ENCODE results near the gene APBB2.

DNA sequence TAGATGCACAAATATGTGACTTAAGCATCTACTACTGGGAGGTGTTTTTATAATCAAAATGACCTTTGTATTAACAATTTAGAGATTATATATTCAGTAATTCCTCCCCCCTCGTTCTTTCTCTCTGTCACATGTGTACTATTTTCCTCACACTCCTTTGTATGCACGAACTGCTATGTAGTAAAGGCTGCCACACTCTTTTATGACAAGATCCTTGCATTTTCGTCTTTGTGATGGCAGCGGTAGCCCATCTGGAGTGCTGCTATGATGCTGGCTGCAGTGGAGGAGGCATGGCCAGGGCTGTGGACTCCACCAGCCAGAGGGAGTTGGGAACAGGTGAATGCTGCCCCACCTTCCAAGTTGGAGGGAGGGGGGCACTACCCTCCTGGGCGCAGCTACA, 248.3 kb downstream of the APBB2 start:
- TF ChIP-seq CTCF (conservative IDR thresholded peaks at IDR 0.05; ENCODE audit: low read depth in 2 of 2) (no peak), ETS1 (IDR thresholded peaks at IDR 0.05) (no peak), EZH2 (IDR thresholded peaks at IDR 0.05; ENCODE audit: low read depth, unreplicated experiment) (no peak), STAT1 (IDR thresholded peaks at IDR 0.05; ENCODE audit: unreplicated experiment) (no peak), POLR2AphosphoS5 (IDR thresholded peaks at IDR 0.05; ENCODE audit: low read depth) (no peak), JUNB (IDR thresholded peaks at IDR 0.05; ENCODE audit: unreplicated experiment) (no peak), ZNF331 (CRISPR knock-in tag; IDR thresholded peaks at IDR 0.05; ENCODE audit: low read depth) (no peak), EZH2phosphoT487 (IDR thresholded peaks at IDR 0.05; ENCODE audit: unreplicated experiment) (no peak), NANOG (IDR thresholded peaks at IDR 0.05; ENCODE audit: borderline replicate concordance) (no peak), CREB1 (CRISPR knock-in tag; IDR thresholded peaks at IDR 0.05; ENCODE audit: low read depth) (no peak)
- TF ChIP-seq, protein P1, sequence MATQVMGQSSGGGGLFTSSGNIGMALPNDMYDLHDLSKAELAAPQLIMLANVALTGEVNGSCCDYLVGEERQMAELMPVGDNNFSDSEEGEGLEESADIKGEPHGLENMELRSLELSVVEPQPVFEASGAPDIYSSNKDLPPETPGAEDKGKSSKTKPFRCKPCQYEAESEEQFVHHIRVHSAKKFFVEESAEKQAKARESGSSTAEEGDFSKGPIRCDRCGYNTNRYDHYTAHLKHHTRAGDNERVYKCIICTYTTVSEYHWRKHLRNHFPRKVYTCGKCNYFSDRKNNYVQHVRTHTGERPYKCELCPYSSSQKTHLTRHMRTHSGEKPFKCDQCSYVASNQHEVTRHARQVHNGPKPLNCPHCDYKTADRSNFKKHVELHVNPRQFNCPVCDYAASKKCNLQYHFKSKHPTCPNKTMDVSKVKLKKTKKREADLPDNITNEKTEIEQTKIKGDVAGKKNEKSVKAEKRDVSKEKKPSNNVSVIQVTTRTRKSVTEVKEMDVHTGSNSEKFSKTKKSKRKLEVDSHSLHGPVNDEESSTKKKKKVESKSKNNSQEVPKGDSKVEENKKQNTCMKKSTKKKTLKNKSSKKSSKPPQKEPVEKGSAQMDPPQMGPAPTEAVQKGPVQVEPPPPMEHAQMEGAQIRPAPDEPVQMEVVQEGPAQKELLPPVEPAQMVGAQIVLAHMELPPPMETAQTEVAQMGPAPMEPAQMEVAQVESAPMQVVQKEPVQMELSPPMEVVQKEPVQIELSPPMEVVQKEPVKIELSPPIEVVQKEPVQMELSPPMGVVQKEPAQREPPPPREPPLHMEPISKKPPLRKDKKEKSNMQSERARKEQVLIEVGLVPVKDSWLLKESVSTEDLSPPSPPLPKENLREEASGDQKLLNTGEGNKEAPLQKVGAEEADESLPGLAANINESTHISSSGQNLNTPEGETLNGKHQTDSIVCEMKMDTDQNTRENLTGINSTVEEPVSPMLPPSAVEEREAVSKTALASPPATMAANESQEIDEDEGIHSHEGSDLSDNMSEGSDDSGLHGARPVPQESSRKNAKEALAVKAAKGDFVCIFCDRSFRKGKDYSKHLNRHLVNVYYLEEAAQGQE (IDR thresholded peaks at IDR 0.05; ENCODE audit: unreplicated experiment) = no peak
- TF ChIP-seq, protein P2, sequence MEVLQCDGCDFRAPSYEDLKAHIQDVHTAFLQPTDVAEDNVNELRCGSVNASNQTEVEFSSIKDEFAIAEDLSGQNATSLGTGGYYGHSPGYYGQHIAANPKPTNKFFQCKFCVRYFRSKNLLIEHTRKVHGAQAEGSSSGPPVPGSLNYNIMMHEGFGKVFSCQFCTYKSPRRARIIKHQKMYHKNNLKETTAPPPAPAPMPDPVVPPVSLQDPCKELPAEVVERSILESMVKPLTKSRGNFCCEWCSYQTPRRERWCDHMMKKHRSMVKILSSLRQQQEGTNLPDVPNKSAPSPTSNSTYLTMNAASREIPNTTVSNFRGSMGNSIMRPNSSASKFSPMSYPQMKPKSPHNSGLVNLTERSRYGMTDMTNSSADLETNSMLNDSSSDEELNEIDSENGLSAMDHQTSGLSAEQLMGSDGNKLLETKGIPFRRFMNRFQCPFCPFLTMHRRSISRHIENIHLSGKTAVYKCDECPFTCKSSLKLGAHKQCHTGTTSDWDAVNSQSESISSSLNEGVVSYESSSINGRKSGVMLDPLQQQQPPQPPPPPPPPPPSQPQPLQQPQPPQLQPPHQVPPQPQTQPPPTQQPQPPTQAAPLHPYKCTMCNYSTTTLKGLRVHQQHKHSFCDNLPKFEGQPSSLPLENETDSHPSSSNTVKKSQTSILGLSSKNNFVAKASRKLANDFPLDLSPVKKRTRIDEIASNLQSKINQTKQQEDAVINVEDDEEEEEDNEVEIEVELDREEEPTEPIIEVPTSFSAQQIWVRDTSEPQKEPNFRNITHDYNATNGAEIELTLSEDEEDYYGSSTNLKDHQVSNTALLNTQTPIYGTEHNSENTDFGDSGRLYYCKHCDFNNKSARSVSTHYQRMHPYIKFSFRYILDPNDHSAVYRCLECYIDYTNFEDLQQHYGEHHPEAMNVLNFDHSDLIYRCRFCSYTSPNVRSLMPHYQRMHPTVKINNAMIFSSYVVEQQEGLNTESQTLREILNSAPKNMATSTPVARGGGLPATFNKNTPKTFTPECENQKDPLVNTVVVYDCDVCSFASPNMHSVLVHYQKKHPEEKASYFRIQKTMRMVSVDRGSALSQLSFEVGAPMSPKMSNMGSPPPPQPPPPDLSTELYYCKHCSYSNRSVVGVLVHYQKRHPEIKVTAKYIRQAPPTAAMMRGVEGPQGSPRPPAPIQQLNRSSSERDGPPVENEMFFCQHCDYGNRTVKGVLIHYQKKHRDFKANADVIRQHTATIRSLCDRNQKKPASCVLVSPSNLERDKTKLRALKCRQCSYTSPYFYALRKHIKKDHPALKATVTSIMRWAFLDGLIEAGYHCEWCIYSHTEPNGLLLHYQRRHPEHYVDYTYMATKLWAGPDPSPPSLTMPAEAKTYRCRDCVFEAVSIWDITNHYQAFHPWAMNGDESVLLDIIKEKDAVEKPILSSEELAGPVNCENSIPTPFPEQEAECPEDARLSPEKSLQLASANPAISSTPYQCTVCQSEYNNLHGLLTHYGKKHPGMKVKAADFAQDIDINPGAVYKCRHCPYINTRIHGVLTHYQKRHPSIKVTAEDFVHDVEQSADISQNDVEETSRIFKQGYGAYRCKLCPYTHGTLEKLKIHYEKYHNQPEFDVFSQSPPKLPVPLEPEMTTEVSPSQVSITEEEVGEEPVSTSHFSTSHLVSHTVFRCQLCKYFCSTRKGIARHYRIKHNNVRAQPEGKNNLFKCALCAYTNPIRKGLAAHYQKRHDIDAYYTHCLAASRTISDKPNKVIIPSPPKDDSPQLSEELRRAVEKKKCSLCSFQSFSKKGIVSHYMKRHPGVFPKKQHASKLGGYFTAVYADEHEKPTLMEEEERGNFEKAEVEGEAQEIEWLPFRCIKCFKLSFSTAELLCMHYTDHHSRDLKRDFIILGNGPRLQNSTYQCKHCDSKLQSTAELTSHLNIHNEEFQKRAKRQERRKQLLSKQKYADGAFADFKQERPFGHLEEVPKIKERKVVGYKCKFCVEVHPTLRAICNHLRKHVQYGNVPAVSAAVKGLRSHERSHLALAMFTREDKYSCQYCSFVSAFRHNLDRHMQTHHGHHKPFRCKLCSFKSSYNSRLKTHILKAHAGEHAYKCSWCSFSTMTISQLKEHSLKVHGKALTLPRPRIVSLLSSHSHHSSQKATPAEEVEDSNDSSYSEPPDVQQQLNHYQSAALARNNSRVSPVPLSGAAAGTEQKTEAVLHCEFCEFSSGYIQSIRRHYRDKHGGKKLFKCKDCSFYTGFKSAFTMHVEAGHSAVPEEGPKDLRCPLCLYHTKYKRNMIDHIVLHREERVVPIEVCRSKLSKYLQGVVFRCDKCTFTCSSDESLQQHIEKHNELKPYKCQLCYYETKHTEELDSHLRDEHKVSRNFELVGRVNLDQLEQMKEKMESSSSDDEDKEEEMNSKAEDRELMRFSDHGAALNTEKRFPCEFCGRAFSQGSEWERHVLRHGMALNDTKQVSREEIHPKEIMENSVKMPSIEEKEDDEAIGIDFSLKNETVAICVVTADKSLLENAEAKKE (CRISPR knock-in tag; IDR thresholded peaks at IDR 0.05) = no peak
